SH-SY5Y (cell line): Measurements from ENCODE around the gene HNRNPF.

ENCODE experiments used
- GATA2 ChIP-seq: IDR thresholded peaks from 2 replicates; pipeline ENCODE4 v1.6.1; 2011; ENCODE audit warnings: mild to moderate bottlenecking, low read depth, low read length
- GATA3 ChIP-seq: IDR thresholded peaks from 2 replicates; pipeline ENCODE4 v1.6.1; 2011; ENCODE audit warnings: low read depth, mild to moderate bottlenecking, low read length, moderate library complexity

DNA sequence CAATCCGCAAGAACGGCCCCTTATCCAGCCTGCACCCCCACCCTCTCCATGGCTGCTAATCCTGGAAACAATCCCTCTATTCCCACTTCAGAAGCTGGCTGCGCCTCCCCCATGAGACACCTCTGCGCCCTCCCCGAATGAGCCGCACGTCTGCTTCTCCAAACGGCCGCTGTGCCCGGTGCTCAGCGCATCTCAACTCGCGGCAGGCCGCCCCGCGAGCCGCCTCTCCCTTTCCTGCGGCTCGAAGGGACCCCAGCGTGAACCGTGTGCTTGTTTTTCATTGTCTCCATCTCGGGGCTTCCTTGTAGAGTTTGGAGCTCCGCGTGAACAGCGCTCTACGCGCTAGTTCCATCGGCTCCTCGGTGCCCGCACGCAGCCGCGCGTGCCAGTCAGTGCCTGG, 58.3 kb downstream of the HNRNPF start:
- TF ChIP-seq GATA3 (no peak), GATA2 (no peak)
